Measurements from ENCODE around the gene S100A8. TPM values are rescaled to one million over a fixed set of nuclear protein-coding genes. Genes with fewer than 3 reads are reported as not detected.
"Not testable (repeated sequence)": the region's sequence is repeated elsewhere in the genome, so short reads cannot be mapped to it uniquely, and the experiment has no call there.

The S100A8 gene
- total RNA-seq, result 100 to 1,000 TPM; 112 to 201 TPM
- long read RNA-seq, result 0 reads

GRCh38 chr1:153390938-153391710 lies at the start of gene S100A8:
Gene S100A8 (minus strand): TSS chr1:153391073. CDS start chr1:153390535, 538 bp downstream.
- intact Hi-C loops (cut with DNase I), result no loop called here
- peak; percentile 78 to 84 for ATAC-seq
- peak; percentile 73 for DNase-seq

- ATAC-seq (no peak), DNase-seq (no peak)
- intact Hi-C loops (cut with DNase I), result no loop called here
Measured at GRCh38 chr1:153439273-153439672, 48.4 kb upstream of the S100A8 start.

GRCh38 chr1:153438599-153438998 lies 47.7 kb upstream of the S100A8 start:
- intact Hi-C loops (cut with DNase I), result no loop called here
- no peak for DNase-seq
- ATAC-seq, result no peak

GRCh38 chr1:153437236-153437635 lies 46.4 kb upstream of the S100A8 start:
- intact Hi-C loops (cut with DNase I), result no loop called here
- ATAC-seq (no peak), DNase-seq (no peak)

- ATAC-seq (no peak), DNase-seq (no peak)
Measured at GRCh38 chr1:153434746-153435455, 44.0 kb upstream of the S100A8 start.

GRCh38 chr1:153432874-153433681 lies 42.2 kb upstream of the S100A8 start:
- no peak for ATAC-seq
- intact Hi-C loops (cut with DNase I), result no loop called here
- DNase-seq, result no peak

More at GRCh38 chr1:153434746-153435455, 44.0 kb upstream of the S100A8 start:
- intact Hi-C loops (cut with DNase I), result no loop called here

- DNase-seq (no peak), ATAC-seq (no peak)
- intact Hi-C loops (cut with DNase I), result no loop called here
Measured at GRCh38 chr1:153431928-153432327, 41.1 kb upstream of the S100A8 start.

GRCh38 chr1:153431427-153431826 lies 40.6 kb upstream of the S100A8 start:
- ATAC-seq (no peak), DNase-seq (no peak)
- intact Hi-C loops (cut with DNase I), result no loop called here

GRCh38 chr1:153431002-153431401 lies 40.1 kb upstream of the S100A8 start:
- DNase-seq, result no peak
- intact Hi-C loops (cut with DNase I), result no loop called here
- no peak for ATAC-seq

- DNase-seq, result no peak
- intact Hi-C loops (cut with DNase I), result no loop called here
- no peak for ATAC-seq
Measured at GRCh38 chr1:153430561-153430960, 39.7 kb upstream of the S100A8 start.

- DNase-seq, result no peak
Measured at GRCh38 chr1:153430166-153430553, 39.3 kb upstream of the S100A8 start.

GRCh38 chr1:153429266-153430165 lies 38.6 kb upstream of the S100A8 start:
- no peak for ATAC-seq
- DNase-seq, result no peak
- intact Hi-C loops (cut with DNase I), result no loop called here

More at GRCh38 chr1:153430166-153430553, 39.3 kb upstream of the S100A8 start:
- intact Hi-C loops (cut with DNase I), result no loop called here
- no peak for ATAC-seq

GRCh38 chr1:153428791-153429190 lies 37.9 kb upstream of the S100A8 start:
- ATAC-seq (no peak), DNase-seq (no peak)
- intact Hi-C loops (cut with DNase I), result no loop called here

- intact Hi-C loops (cut with DNase I), result no loop called here
- ATAC-seq, result no peak
- DNase-seq, result no peak
Measured at GRCh38 chr1:153428073-153428638, 37.3 kb upstream of the S100A8 start.

GRCh38 chr1:153426809-153427208 lies 35.9 kb upstream of the S100A8 start:
- DNase-seq (no peak), ATAC-seq (no peak)
- intact Hi-C loops (cut with DNase I), result no loop called here

GRCh38 chr1:153422450-153423068 lies 31.7 kb upstream of the S100A8 start:
- intact Hi-C loops (cut with DNase I), result no loop called here
- DNase-seq (peak; percentile 68), ATAC-seq (peak; percentile 54 to 63)

- ATAC-seq (no peak), DNase-seq (no peak)
- intact Hi-C loops (cut with DNase I), result no loop called here
Measured at GRCh38 chr1:153420306-153420705, 29.4 kb upstream of the S100A8 start.

- ATAC-seq; DNase-seq; intact Hi-C loops (cut with DNase I): not testable (repeated sequence)
Measured at GRCh38 chr1:153419436-153419793, 28.5 kb upstream of the S100A8 start.

Measured in left cardiac atrium (tissue), 4 donors.